Adrenal gland (tissue), 12 donors: ENCODE results near the gene MAGI1. TPM values are rescaled to one million over a fixed set of nuclear protein-coding genes. Genes with fewer than 3 reads are reported as not detected.

Source experiments
- DNase-seq, 7 donors: peaks; one replicate each; pipeline ENCODE4 v3.0.0-alpha.2; 2019 to 2020
- H3K27ac ChIP-seq, 5 donors: fragments of 200-600 bp; sonication (generic) in 4 of 5; 1 replicate in 3 of 5; 2 replicates in 2 of 5; pipeline versions ENCODE4 v1.5.1 to v1.8.0; 2016 to 2020; ENCODE audit warnings: mild to moderate bottlenecking in 1 of 5
- H3K27me3 ChIP-seq: fragments of 200-600 bp; 2 replicates; pipeline ENCODE4 v1.8.0; 2021
- H3K36me3 ChIP-seq, 2 donors: fragments of 200-600 bp; replicated peaks in 1 of 2; 1 replicate in 1 of 2; 2 replicates in 1 of 2; pipeline versions ENCODE4 v1.5.1 to v1.8.0; 2018 to 2022
- H3K4me1 ChIP-seq, 2 donors: fragments of 200-600 bp; replicated peaks in 1 of 2; 1 replicate in 1 of 2; 2 replicates in 1 of 2; pipeline versions ENCODE4 v1.5.1 to v1.8.0; 2018 to 2021
- H3K4me3 ChIP-seq, 4 donors: fragments of 200-600 bp; sonication (generic) in 3 of 4; one replicate each; pipeline ENCODE4 v1.5.1; 2016 to 2018
- H3K9me3 ChIP-seq, 3 donors: fragments of 200-600 bp; sonication (generic) in 1 of 3; replicated peaks in 1 of 3; 1 replicate in 2 of 3; 2 replicates in 1 of 3; pipeline versions ENCODE4 v1.5.1 to v1.8.0; 2016 to 2021
- POLR2A ChIP-seq, 2 donors: fragments of 450-650 bp; IDR thresholded peaks; one replicate each; pipeline ENCODE4 v1.6.1; 2017; ENCODE audit warnings: antibody characterized with exemption in 2 of 2, mild to moderate bottlenecking in 2 of 2, moderate library complexity in 1 of 2
- WGBS, 4 donors: extraction: QIAGEN DNeasy Blood & Tissue Kit in 2 of 4; methylation state at CpG; one replicate each; pipeline versions ENCODE4 v1.1.5 to v1.1.7; 2013 to 2017; 5-methylcytosine and 5-hydroxymethylcytosine counted together
- intact Hi-C, 2 donors: fragments of 100-400 bp; cut with DNase I; formaldehyde crosslinking; loops; one replicate each; pipeline versions ENCODE4 v1.14.1 to v1.15.0; 2022 to 2023
- polyA plus RNA-seq, 3 donors: library from polyadenylated mRNA; stranded (reverse); fragments of 200-250 nt in 2 of 3; fragments of 350-450 nt in 1 of 3; fragmentation: Illumina TruSeq in 1 of 3; extraction: RNeasy Lipid Tissue Mini Kit (QIAGEN cat#74804) in 1 of 3; gene quantifications; one replicate each; pipeline ENCODE4 v1.2.3, GENCODE V29; 2013 to 2014
- total RNA-seq, 9 donors: library from RNA; depleted of rRNA in 4 of 9; stranded (reverse); fragments of >200 nt in 4 of 9; fragments of 120-200 nt in 1 of 9; fragmentation: NEBNext Ultra II Directional in 1 of 9; extraction: Animal tissue kit (Norgen Biotek cat#: 25700) in 1 of 9; gene quantifications; one replicate each; pipeline versions ENCODE4 v1.1.0 to v1.2.4, GENCODE V29; 2013 to 2023
- TF ChIP-seq, protein P1 (sequence below), 6 experiments: fragments of 450-650 bp in 4 of 6; fragments of 200-600 bp in 2 of 6; sonication (generic) in 1 of 6; IDR thresholded peaks; 1 replicate in 5 of 6; 2 replicates in 1 of 6; pipeline versions ENCODE4 v1.5.1 to v1.8.0; 2016 to 2021; ENCODE audit warnings: antibody characterized with exemption in 6 of 6, mild to moderate bottlenecking in 2 of 6, moderate library complexity in 1 of 6
- donor health status: healthy with polysubstance abuse.
- donor health status: Bipolar disorder and iron deficiency.
- donor health status: DM: yes; HTN: yes; CAD: no.
- donor health status: DM: no; HTN: no; CAD: no.
- donor health status: DM: no; HTN: no; CAD: no.
- donor health status: DM: yes; HTN: yes; CAD: no.

The MAGI1 gene
- total and polyA plus RNA-seq, 12 donors: 4.8 to 31.6 (median 18.5) TPM

- intact Hi-C loops: no loop called here
- H3K4me1 ChIP-seq: no peaks in the 10 kb centered on the region
- H3K36me3 ChIP-seq: no peaks in the 10 kb centered on the region
- DNase-seq: peak in 1 of 7 donors; percentile 13
- H3K27me3 ChIP-seq: no peaks in the 10 kb centered on the region
- H3K4me3 ChIP-seq: no peak overlapping the region
- 66 to 93% (median 70%) methylated on average over 7 of the region's 7 CpGs for WGBS, 4 donors
- no peaks in the 10 kb centered on the region for H3K9me3 ChIP-seq
- TF ChIP-seq, protein P1, sequence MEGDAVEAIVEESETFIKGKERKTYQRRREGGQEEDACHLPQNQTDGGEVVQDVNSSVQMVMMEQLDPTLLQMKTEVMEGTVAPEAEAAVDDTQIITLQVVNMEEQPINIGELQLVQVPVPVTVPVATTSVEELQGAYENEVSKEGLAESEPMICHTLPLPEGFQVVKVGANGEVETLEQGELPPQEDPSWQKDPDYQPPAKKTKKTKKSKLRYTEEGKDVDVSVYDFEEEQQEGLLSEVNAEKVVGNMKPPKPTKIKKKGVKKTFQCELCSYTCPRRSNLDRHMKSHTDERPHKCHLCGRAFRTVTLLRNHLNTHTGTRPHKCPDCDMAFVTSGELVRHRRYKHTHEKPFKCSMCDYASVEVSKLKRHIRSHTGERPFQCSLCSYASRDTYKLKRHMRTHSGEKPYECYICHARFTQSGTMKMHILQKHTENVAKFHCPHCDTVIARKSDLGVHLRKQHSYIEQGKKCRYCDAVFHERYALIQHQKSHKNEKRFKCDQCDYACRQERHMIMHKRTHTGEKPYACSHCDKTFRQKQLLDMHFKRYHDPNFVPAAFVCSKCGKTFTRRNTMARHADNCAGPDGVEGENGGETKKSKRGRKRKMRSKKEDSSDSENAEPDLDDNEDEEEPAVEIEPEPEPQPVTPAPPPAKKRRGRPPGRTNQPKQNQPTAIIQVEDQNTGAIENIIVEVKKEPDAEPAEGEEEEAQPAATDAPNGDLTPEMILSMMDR (IDR thresholded peaks at IDR 0.05): no peak
- no peak for TF ChIP-seq POLR2A (IDR thresholded peaks at IDR 0.05)
- peak overlapping the region in 2 of 5 donors; percentile 18 to 35 for H3K27ac ChIP-seq
Measured at GRCh38 chr3:66053550-66054094, 14.9 kb upstream of the MAGI1 start.

DNA sequence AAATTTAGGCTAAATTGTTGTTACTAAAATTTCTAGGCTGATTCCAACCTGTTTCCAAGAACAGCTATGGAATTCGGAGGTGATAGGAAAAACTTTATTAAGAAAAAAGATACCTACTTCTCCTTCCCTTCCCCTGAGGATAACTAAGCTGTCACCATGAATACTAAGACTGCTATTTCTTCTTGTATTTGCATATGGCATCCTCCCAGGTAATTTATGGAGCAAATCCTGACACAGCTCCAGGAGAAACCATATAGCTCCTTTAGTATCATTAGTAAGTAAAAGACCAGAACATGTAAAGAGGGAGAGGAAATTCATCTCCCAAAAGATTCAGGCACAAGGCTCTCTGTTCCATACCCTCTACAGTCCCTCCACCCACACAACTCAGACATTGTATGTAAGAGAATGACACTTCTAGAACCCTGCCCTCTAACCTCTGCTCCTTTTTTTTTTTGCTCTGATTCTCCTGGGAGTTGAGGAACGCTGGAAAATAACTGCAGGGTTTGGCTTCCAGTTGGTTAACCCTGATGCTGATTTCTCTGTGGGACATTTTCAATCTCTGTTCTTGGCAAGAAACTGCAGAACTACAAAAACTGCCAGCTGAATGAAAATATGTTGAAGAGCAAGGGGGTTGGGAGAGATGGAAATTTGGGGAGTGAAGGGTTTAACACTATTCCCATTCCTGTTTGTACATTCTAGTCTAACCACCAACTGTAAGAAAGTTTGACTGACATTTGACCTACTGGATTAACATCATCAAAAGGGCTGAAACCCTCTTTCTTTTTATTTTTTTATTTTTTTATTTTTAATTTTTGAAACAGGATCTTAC lies 14.2 kb upstream of the MAGI1 start:
- Histone ChIP-seq H3K9me3 (no peaks in the 10 kb centered on the region), H3K27ac (peak overlapping the region in 1 of 5 donors; percentile 40), H3K4me3 (no peak overlapping the region), H3K27me3 (no peaks in the 10 kb centered on the region), H3K36me3 (no peaks in the 10 kb centered on the region), H3K4me1 (peaks cover 2% of the 10 kb centered on the region in 2 donors)
- no peak for DNase-seq
- intact Hi-C loops: no loop called here
- WGBS, 4 donors: 59 to 68% (median 61%) methylated on average over 2 of the region's 2 CpGs
- no peak for TF ChIP-seq POLR2A (IDR thresholded peaks at IDR 0.05)
- TF ChIP-seq, protein P1 (IDR thresholded peaks at IDR 0.05): no peak

- no peaks in the 10 kb centered on the region for H3K9me3 ChIP-seq
- H3K4me1 ChIP-seq: peaks cover 7 to 13% of the 10 kb centered on the region in 2 donors
- intact Hi-C loops: no loop called here
- no peaks in the 10 kb centered on the region for H3K36me3 ChIP-seq
- TF ChIP-seq POLR2A (IDR thresholded peaks at IDR 0.05): no peak
- TF ChIP-seq, protein P1 (IDR thresholded peaks at IDR 0.05): no peak
- no peak overlapping the region for H3K4me3 ChIP-seq
- H3K27me3 ChIP-seq: no peaks in the 10 kb centered on the region
- 85 to 94% (median 88%) methylated on average over 2 of the region's 2 CpGs for WGBS, 4 donors
- DNase-seq: no peak
- H3K27ac ChIP-seq: no peak overlapping the region
Measured at GRCh38 chr3:66050821-66051220, 12.1 kb upstream of the MAGI1 start.

DNA sequence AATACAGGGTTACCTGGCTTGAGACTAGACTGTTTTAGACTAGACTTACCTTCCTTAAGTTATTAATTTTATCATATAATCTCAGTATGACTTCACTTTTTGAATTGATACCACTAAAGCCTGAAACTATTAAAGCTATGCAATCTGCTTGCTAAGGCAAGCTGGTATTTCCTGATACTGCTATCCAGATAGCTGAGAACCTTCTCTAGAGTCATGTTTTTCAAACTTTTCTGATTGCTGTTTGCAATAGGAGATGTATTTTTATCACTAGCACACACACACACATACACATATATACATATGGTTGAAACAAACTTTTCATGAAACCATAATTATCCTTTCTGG lies 9.3 kb upstream of the MAGI1 start:
- intact Hi-C loops: loop anchor here in 1 of 2 donors (10.0 kb wide), 1 partner anchor 263 kb away; no protein-coding TSS in a partner anchor
- DNase-seq: no peak
- no peak overlapping the region for H3K4me3 ChIP-seq
- H3K4me1 ChIP-seq: peaks cover 7 to 13% of the 10 kb centered on the region in 2 donors
- H3K27me3 ChIP-seq: no peaks in the 10 kb centered on the region
- peak overlapping the region in 2 of 5 donors; percentile 3 to 51 for H3K27ac ChIP-seq
- TF ChIP-seq, protein P1 (IDR thresholded peaks at IDR 0.05): no peak
- TF ChIP-seq POLR2A (IDR thresholded peaks at IDR 0.05): no peak
- H3K36me3 ChIP-seq: no peaks in the 10 kb centered on the region
- no peaks in the 10 kb centered on the region for H3K9me3 ChIP-seq
